K562 (cell line): ENCODE measurements around the gene HDAC7. TPM values are rescaled to one million over a fixed set of nuclear protein-coding genes. Genes with fewer than 3 reads are reported as not detected.

ENCODE experiments used
- BCL6 ChIP-seq: fragments of 250-450 bp; sonication (Bioruptor Pico); IDR thresholded peaks from 2 replicates; pipeline ENCODE4 v1.4.0; 2020
- CBX3 ChIP-seq, 2 experiments: IDR thresholded peaks; 1 replicate in 1 of 2; 2 replicates in 1 of 2; pipeline ENCODE4 v1.6.1; 2012; ENCODE audit warnings: inconsistent platforms in 2 of 2, low read length in 2 of 2, borderline replicate concordance in 1 of 2, control low read depth in 1 of 2
- DIDO1 ChIP-seq: fragments of 450-650 bp; IDR thresholded peaks from 2 replicates; pipeline ENCODE4 v1.6.1; 2016; ENCODE audit warnings: low read depth, missing biosample characterization, missing genetic modification characterization
- FOXJ3 ChIP-seq: sonication (generic); formaldehyde crosslinking; IDR thresholded peaks from 2 replicates; pipeline ENCODE4 v1.4.0; 2020; ENCODE audit warnings: mild to moderate bottlenecking, missing genetic modification reagents
- FUS ChIP-seq: fragments of 200-400 bp; formaldehyde crosslinking; optimal IDR thresholded peaks from 2 replicates; pipeline ENCODE3; 2017; ENCODE audit warnings: low read depth, low read length
- IFI16 ChIP-seq: fragments of 250-450 bp; sonication (Bioruptor Pico); IDR thresholded peaks from 2 replicates; pipeline ENCODE4 v2.1.2; 2022; ENCODE audit warnings: mild to moderate bottlenecking, inconsistent platforms
- KLF6 ChIP-seq: fragments of 250-450 bp; sonication (Bioruptor Pico); IDR thresholded peaks from 2 replicates; pipeline ENCODE4 v1.4.0; 2020; ENCODE audit warnings: mild to moderate bottlenecking, moderate library complexity, borderline replicate concordance
- MCM2 ChIP-seq: fragments of 450-650 bp; IDR thresholded peaks from 2 replicates; pipeline ENCODE4 v1.6.1; 2017; ENCODE audit warnings: low read depth, mild to moderate bottlenecking
- NR2C2 ChIP-seq, 2 experiments: fragments of 200-800 bp in 1 of 2; sonication (Bioruptor generic) in 1 of 2; sonication (generic) in 1 of 2; formaldehyde crosslinking in 1 of 2; IDR thresholded peaks; 2 replicates each; pipeline versions ENCODE4 v1.6.1 to v1.8.0; 2016 to 2022; ENCODE audit warnings: mild to moderate bottlenecking in 1 of 2, missing compliant biosample characterization in 1 of 2, missing genetic modification characterization in 1 of 2, missing genetic modification reagents in 1 of 2
- ZNF121 ChIP-seq: sonication (generic); formaldehyde crosslinking; conservative IDR thresholded peaks from 2 replicates; pipeline ENCODE4 v1.8.0; 2022; ENCODE audit warnings: missing genetic modification reagents
- ZNF175 ChIP-seq: fragments of 200-800 bp; sonication (Bioruptor generic); IDR thresholded peaks from 2 replicates; pipeline ENCODE4 v1.6.1; 2016; ENCODE audit warnings: low read depth, mild to moderate bottlenecking, missing genetic modification characterization, missing compliant biosample characterization
- polyA plus RNA-seq, 8 experiments: library from polyadenylated mRNA; depleted of rRNA in 4 of 8; stranded (reverse) in 5 of 8; unstranded in 3 of 8; fragments of >200 nt; fragmentation: Nextera tagmentation in 2 of 8; fragmentation: Illumina TruSeq in 1 of 8; extraction: Ambion mirVana in 2 of 8; extraction: Trizol in 1 of 8; gene quantifications; 2 replicates each; pipeline versions ENCODE4 v1.2.1 to v1.2.3, GENCODE V29; 2011 to 2014; ENCODE audit warnings: inconsistent platforms in 1 of 8, missing spikeins in 1 of 8
- total RNA-seq, 7 experiments: library from RNA; depleted of rRNA in 6 of 7; stranded (reverse); fragments of >200 nt in 6 of 7; fragmentation: Illumina TruSeq in 2 of 7; extraction: Trizol in 2 of 7; gene quantifications; 2 replicates each; pipeline versions ENCODE4 v1.2.1 to v1.2.3, GENCODE V29; 2011 to 2021; ENCODE audit warnings: low replicate concordance in 1 of 7
- TF ChIP-seq, protein P1 (sequence below), 2 experiments: fragments of 450-650 bp; IDR thresholded peaks; 2 replicates each; pipeline ENCODE4 v1.6.1; 2018; ENCODE audit warnings: mild to moderate bottlenecking in 2 of 2, low read depth in 1 of 2; ENCODE audit not compliant: partially characterized antibody in 2 of 2
- TF ChIP-seq, protein P2 (sequence below): sonication (generic); formaldehyde crosslinking; IDR thresholded peaks from 2 replicates; pipeline ENCODE4 v1.8.0; 2022; ENCODE audit warnings: mild to moderate bottlenecking, missing genetic modification reagents
- TF ChIP-seq, protein P3 (sequence below): fragments of 450-650 bp; conservative IDR thresholded peaks from 2 replicates; pipeline ENCODE4 v1.6.1; 2016; ENCODE audit warnings: missing genetic modification characterization, low read depth, mild to moderate bottlenecking, missing compliant biosample characterization, moderate library complexity
- TF ChIP-seq, protein P4 (sequence below): fragments of 250-450 bp; sonication (Bioruptor Pico); IDR thresholded peaks from 2 replicates; pipeline ENCODE4 v1.6.1; 2021; ENCODE audit warnings: mild to moderate bottlenecking
- TF ChIP-seq, protein P5 (sequence below): fragments of 450-650 bp; formaldehyde crosslinking; conservative IDR thresholded peaks from 2 replicates; pipeline ENCODE4 v1.4.0; 2022; ENCODE audit warnings: mild to moderate bottlenecking, missing genetic modification characterization
- TF ChIP-seq, protein P6 (sequence below): fragments of 450-650 bp; IDR thresholded peaks from 2 replicates; pipeline ENCODE4 v1.6.1; 2016; ENCODE audit warnings: missing biosample characterization, missing genetic modification characterization

The HDAC7 gene
- total and polyA plus RNA-seq, 9 of the 15 experiments (the other 6 are each of a cell fraction or from before 2014, with no cell fraction given): 2.5 to 129 (median 31.1) TPM

DNA sequence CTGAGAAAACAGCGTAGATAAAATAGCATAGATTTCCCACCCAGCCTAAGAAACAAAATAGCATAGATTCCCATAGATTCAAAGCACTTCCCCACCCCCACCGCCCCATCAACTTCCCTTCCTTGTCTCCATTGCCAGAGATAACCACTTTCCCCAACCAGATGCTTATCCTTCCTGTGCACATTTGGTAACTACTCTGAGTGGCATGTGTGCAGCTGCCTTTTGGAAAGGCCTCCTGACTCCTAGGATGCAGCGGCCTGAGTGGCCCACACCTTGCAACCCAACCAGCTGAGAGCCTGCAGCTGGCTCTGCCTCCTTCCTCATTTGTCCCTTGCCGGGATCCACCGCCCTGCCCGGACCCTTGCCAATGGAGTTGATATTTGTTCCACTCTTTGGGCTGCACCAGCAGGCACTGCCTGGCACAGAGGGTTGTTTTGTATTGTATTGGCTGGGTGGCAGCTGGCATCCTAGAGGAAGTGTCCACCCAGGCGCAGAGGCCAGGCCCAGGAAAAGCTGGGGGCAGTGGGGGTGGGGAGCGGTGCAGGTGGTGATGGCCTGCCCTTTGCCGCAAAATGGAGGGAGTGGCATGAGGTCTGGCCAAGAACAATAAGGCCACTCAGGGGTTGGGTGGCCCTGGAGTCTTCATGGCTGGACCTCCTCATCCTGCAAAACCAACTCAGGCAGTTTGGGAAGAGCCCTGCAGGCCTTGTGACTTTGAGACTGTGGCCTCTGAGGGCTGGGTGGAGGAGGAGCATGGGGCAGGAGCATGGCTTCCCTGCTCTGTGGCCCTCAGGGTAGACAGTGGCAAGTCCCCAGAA lies 41.8 kb downstream of the HDAC7 start (continued):
- TF ChIP-seq, protein P1, sequence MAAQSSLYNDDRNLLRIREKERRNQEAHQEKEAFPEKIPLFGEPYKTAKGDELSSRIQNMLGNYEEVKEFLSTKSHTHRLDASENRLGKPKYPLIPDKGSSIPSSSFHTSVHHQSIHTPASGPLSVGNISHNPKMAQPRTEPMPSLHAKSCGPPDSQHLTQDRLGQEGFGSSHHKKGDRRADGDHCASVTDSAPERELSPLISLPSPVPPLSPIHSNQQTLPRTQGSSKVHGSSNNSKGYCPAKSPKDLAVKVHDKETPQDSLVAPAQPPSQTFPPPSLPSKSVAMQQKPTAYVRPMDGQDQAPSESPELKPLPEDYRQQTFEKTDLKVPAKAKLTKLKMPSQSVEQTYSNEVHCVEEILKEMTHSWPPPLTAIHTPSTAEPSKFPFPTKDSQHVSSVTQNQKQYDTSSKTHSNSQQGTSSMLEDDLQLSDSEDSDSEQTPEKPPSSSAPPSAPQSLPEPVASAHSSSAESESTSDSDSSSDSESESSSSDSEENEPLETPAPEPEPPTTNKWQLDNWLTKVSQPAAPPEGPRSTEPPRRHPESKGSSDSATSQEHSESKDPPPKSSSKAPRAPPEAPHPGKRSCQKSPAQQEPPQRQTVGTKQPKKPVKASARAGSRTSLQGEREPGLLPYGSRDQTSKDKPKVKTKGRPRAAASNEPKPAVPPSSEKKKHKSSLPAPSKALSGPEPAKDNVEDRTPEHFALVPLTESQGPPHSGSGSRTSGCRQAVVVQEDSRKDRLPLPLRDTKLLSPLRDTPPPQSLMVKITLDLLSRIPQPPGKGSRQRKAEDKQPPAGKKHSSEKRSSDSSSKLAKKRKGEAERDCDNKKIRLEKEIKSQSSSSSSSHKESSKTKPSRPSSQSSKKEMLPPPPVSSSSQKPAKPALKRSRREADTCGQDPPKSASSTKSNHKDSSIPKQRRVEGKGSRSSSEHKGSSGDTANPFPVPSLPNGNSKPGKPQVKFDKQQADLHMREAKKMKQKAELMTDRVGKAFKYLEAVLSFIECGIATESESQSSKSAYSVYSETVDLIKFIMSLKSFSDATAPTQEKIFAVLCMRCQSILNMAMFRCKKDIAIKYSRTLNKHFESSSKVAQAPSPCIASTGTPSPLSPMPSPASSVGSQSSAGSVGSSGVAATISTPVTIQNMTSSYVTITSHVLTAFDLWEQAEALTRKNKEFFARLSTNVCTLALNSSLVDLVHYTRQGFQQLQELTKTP (IDR thresholded peaks at IDR 0.05; ENCODE audit: low read depth in 1 of 2, partially characterized antibody in 2 of 2): no peak
- TF ChIP-seq, protein P2, sequence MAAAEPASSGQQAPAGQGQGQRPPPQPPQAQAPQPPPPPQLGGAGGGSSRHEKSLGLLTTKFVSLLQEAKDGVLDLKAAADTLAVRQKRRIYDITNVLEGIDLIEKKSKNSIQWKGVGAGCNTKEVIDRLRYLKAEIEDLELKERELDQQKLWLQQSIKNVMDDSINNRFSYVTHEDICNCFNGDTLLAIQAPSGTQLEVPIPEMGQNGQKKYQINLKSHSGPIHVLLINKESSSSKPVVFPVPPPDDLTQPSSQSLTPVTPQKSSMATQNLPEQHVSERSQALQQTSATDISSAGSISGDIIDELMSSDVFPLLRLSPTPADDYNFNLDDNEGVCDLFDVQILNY (CRISPR knock-in tag): no peak
- TF ChIP-seq NR2C2 (CRISPR knock-in tag; IDR thresholded peaks at IDR 0.05) (no peak), NR2C2 (tag; IDR thresholded peaks at IDR 0.05) (no peak), CBX3 (IDR thresholded peaks at IDR 0.05; ENCODE audit: borderline replicate concordance in 1 of 2, low read length in 2 of 2) (no peak), ZNF175 (CRISPR knock-in tag) (peak; percentile 88), MCM2 (no peak), KLF6 (CRISPR knock-in tag) (no peak; the same call in 1 of the 2 replicates), BCL6 (CRISPR knock-in tag) (no peak), DIDO1 (tag) (no peak), FUS (no peak), FOXJ3 (CRISPR knock-in tag) (no peak), ZNF121 (CRISPR knock-in tag) (no peak), IFI16 (CRISPR knock-in tag) (no peak)
- TF ChIP-seq, protein P3, sequence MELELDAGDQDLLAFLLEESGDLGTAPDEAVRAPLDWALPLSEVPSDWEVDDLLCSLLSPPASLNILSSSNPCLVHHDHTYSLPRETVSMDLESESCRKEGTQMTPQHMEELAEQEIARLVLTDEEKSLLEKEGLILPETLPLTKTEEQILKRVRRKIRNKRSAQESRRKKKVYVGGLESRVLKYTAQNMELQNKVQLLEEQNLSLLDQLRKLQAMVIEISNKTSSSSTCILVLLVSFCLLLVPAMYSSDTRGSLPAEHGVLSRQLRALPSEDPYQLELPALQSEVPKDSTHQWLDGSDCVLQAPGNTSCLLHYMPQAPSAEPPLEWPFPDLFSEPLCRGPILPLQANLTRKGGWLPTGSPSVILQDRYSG (tag): no peak
- TF ChIP-seq, protein P4, sequence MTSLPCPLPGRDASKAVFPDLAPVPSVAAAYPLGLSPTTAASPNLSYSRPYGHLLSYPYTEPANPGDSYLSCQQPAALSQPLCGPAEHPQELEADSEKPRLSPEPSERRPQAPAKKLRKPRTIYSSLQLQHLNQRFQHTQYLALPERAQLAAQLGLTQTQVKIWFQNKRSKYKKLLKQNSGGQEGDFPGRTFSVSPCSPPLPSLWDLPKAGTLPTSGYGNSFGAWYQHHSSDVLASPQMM (CRISPR knock-in tag): no peak
- TF ChIP-seq, protein P5, sequence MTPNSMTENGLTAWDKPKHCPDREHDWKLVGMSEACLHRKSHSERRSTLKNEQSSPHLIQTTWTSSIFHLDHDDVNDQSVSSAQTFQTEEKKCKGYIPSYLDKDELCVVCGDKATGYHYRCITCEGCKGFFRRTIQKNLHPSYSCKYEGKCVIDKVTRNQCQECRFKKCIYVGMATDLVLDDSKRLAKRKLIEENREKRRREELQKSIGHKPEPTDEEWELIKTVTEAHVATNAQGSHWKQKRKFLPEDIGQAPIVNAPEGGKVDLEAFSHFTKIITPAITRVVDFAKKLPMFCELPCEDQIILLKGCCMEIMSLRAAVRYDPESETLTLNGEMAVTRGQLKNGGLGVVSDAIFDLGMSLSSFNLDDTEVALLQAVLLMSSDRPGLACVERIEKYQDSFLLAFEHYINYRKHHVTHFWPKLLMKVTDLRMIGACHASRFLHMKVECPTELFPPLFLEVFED: no peak
- TF ChIP-seq, protein P6, sequence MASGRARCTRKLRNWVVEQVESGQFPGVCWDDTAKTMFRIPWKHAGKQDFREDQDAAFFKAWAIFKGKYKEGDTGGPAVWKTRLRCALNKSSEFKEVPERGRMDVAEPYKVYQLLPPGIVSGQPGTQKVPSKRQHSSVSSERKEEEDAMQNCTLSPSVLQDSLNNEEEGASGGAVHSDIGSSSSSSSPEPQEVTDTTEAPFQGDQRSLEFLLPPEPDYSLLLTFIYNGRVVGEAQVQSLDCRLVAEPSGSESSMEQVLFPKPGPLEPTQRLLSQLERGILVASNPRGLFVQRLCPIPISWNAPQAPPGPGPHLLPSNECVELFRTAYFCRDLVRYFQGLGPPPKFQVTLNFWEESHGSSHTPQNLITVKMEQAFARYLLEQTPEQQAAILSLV (tag): no peak
